GM12878 (cell line): ENCODE results near the gene OGFOD2. TPM values are rescaled to one million over a fixed set of nuclear protein-coding genes. Genes with fewer than 3 reads are reported as not detected.

ENCODE experiments used
- EGR1 ChIP-seq, 2 experiments: IDR thresholded peaks; 1 replicate in 1 of 2; 2 replicates in 1 of 2; pipeline ENCODE4 v1.6.1; 2011 to 2012; ENCODE audit warnings: low read depth in 2 of 2, low read length in 2 of 2, borderline replicate concordance in 1 of 2, mild to moderate bottlenecking in 1 of 2, moderate library complexity in 1 of 2
- ESRRA ChIP-seq: IDR thresholded peaks from 2 replicates; pipeline ENCODE4 v1.6.1; 2012; ENCODE audit warnings: mild to moderate bottlenecking, low read length, improper control_type of control experiment
- POLR2A ChIP-seq: IDR thresholded peaks from 2 replicates; pipeline ENCODE4 v1.6.1; 2011; ENCODE audit warnings: low read depth, mild to moderate bottlenecking, low read length
- SIX5 ChIP-seq: IDR thresholded peaks from 2 replicates; pipeline ENCODE4 v1.6.1; 2011; ENCODE audit warnings: mild to moderate bottlenecking, low read depth, low read length, moderate library complexity; ENCODE audit not compliant: severe bottlenecking
- SKIL ChIP-seq: fragments of 450-650 bp; IDR thresholded peaks from 2 replicates; pipeline ENCODE4 v1.6.1; 2017; ENCODE audit warnings: mild to moderate bottlenecking, low read depth, inconsistent platforms; ENCODE audit not compliant: poor library complexity, severe bottlenecking
- SPI1 ChIP-seq: IDR thresholded peaks from 2 replicates; pipeline ENCODE4 v1.6.1; 2011; ENCODE audit warnings: low read depth, mild to moderate bottlenecking, low read length, moderate library complexity, borderline replicate concordance; ENCODE audit not compliant: insufficient read depth
- TCF3 ChIP-seq: IDR thresholded peaks from 2 replicates; pipeline ENCODE4 v1.6.1; 2012; ENCODE audit warnings: low read depth, mild to moderate bottlenecking, low read length, borderline replicate concordance; ENCODE audit not compliant: insufficient read depth
- ZNF217 ChIP-seq: fragments of 450-650 bp; IDR thresholded peaks from 2 replicates; pipeline ENCODE4 v1.6.1; 2017; ENCODE audit warnings: antibody characterized with exemption, mild to moderate bottlenecking
- ZNF274 ChIP-seq: IDR thresholded peaks from one replicate; pipeline ENCODE4 v1.8.0; 2011; ENCODE audit not compliant: insufficient read length, insufficient read depth
- polyA plus RNA-seq, 11 experiments: library from polyadenylated mRNA; depleted of rRNA in 4 of 11; unstranded in 6 of 11; stranded (reverse) in 5 of 11; fragments of >200 nt; fragmentation: Nextera tagmentation in 4 of 11; fragmentation: Illumina TruSeq in 1 of 11; extraction: Ambion mirVana in 4 of 11; extraction: Trizol in 1 of 11; gene quantifications; 1 replicate in 1 of 11; 2 replicates in 10 of 11; pipeline versions ENCODE4 v1.2.1 to v1.2.3, GENCODE V29; 2011 to 2016; ENCODE audit warnings: inconsistent platforms in 2 of 11, missing spikeins in 2 of 11, low read depth in 1 of 11
- total RNA-seq, 4 experiments: library from RNA; depleted of rRNA in 3 of 4; stranded (reverse); fragments of >200 nt in 3 of 4; fragmentation: Illumina TruSeq in 1 of 4; extraction: Trizol in 1 of 4; gene quantifications; 2 replicates each; pipeline versions ENCODE4 v1.2.1 to v1.2.3, GENCODE V29; 2013 to 2021
- TF ChIP-seq, protein P1 (sequence below), 3 experiments: IDR thresholded peaks in 2 of 3; conservative IDR thresholded peaks in 1 of 3; 2 replicates each; pipeline ENCODE4 v1.5.1; 2011; ENCODE audit warnings: low read depth in 3 of 3, low read length in 3 of 3, mild to moderate bottlenecking in 3 of 3, control low read depth in 2 of 3, moderate library complexity in 2 of 3, inconsistent platforms in 1 of 3, mixed read lengths in 1 of 3; ENCODE audit not compliant: control insufficient read depth in 2 of 3, insufficient read depth in 1 of 3; ENCODE audit errors: extremely low read depth in 1 of 3

The OGFOD2 gene
- total and polyA plus RNA-seq, 10 of the 15 experiments (the other 5 are each of a cell fraction or from before 2014, with no cell fraction given) = 0.93 to 29.2 (median 16.3) TPM

GRCh38 chr12:122984612-122985337, 9.7 kb downstream of the OGFOD2 start (continued):
- TF ChIP-seq, protein P1, sequence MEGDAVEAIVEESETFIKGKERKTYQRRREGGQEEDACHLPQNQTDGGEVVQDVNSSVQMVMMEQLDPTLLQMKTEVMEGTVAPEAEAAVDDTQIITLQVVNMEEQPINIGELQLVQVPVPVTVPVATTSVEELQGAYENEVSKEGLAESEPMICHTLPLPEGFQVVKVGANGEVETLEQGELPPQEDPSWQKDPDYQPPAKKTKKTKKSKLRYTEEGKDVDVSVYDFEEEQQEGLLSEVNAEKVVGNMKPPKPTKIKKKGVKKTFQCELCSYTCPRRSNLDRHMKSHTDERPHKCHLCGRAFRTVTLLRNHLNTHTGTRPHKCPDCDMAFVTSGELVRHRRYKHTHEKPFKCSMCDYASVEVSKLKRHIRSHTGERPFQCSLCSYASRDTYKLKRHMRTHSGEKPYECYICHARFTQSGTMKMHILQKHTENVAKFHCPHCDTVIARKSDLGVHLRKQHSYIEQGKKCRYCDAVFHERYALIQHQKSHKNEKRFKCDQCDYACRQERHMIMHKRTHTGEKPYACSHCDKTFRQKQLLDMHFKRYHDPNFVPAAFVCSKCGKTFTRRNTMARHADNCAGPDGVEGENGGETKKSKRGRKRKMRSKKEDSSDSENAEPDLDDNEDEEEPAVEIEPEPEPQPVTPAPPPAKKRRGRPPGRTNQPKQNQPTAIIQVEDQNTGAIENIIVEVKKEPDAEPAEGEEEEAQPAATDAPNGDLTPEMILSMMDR (IDR thresholded peaks at IDR 0.05 in 2 of 3, conservative IDR thresholded peaks at IDR 0.05 in 1 of 3; ENCODE audit: control insufficient read depth in 2 of 3, extremely low read depth in 1 of 3, insufficient read depth in 1 of 3, low read depth in 3 of 3, low read length in 3 of 3) = no peak
- 0 out of 3 replicates have a peak, but pooled peaks of 1 of the 2 experiments have one; percentile 8 for TF ChIP-seq EGR1 (IDR thresholded peaks at IDR 0.05; ENCODE audit: borderline replicate concordance in 1 of 2, low read depth in 2 of 2, low read length in 2 of 2)
- TF ChIP-seq ZNF217 = no peak
- TF ChIP-seq SKIL = no peak
- TF ChIP-seq TCF3 = no peak
- TF ChIP-seq SIX5 = no peak
- TF ChIP-seq POLR2A = peak; percentile 38; the same call in 1 of the 2 replicates
- TF ChIP-seq ZNF274 = no peak
- TF ChIP-seq ESRRA = no peak
- no peak for TF ChIP-seq SPI1
